ENCODE data around the gene XPOT. TPM values are rescaled to one million over a fixed set of nuclear protein-coding genes. Genes with fewer than 3 reads are reported as not detected.

Gene XPOT
- total and polyA plus RNA-seq, 3 donors from 2014 or later = 43.5 to 47.5 (median 46.8) TPM

GRCh38 chr12:64459394-64459891, 55.3 kb downstream of the XPOT start:
- TF ChIP-seq CTCF (IDR thresholded peaks at IDR 0.05) = no peak
- no peak for TF ChIP-seq POLR2A (IDR thresholded peaks at IDR 0.05)
- Histone ChIP-seq H3K4me3 (no peak overlapping the region), H3K9me3 (no peaks in the 10 kb centered on the region), H3K36me3 (ENCODE audit: low read depth, missing control alignments) (no peaks in the 10 kb centered on the region), H3K4me1 (peaks cover 22% of the 10 kb centered on the region), H3K27ac (peak overlapping the region; percentile 69), H3K27me3 (no peaks in the 10 kb centered on the region)
- WGBS, 2 donors = 9 to 21% methylated on average over 3 of the region's 3 CpGs
- peak; percentile 49 for DNase-seq
- intact Hi-C loops (cut with DNase I; ENCODE audit: low total_unique reads) = no loop called here

- H3K27ac ChIP-seq = peak overlapping the region in 1 of 2 donors; percentile 41
- 44 to 59% methylated on average over 2 of the region's 2 CpGs for WGBS, 2 donors
- H3K4me3 ChIP-seq = no peak overlapping the region
- no peaks in the 10 kb centered on the region for H3K36me3 ChIP-seq (ENCODE audit: low read depth, missing control alignments)
- H3K9me3 ChIP-seq = no peaks in the 10 kb centered on the region
- H3K4me1 ChIP-seq = peaks cover 16% of the 10 kb centered on the region
- intact Hi-C loops (cut with DNase I; ENCODE audit: low total_unique reads) = no loop called here
- DNase-seq = peak; percentile 70
- TF ChIP-seq POLR2A (IDR thresholded peaks at IDR 0.05) (no peak), CTCF (IDR thresholded peaks at IDR 0.05) (no peak)
- no peaks in the 10 kb centered on the region for H3K27me3 ChIP-seq
These were observed 57.6 kb downstream of the XPOT start for GRCh38 chr12:64461634-64462414.

- H3K36me3 ChIP-seq (ENCODE audit: low read depth, missing control alignments) = no peaks in the 10 kb centered on the region
- H3K9me3 ChIP-seq = no peaks in the 10 kb centered on the region
- intact Hi-C loops (cut with DNase I; ENCODE audit: low total_unique reads) = no loop called here
- no peak for DNase-seq
- no peaks in the 10 kb centered on the region for H3K27me3 ChIP-seq
- H3K4me3 ChIP-seq = no peak overlapping the region
- H3K4me1 ChIP-seq = peaks cover 14% of the 10 kb centered on the region
- no peak overlapping the region for H3K27ac ChIP-seq
- TF ChIP-seq POLR2A (IDR thresholded peaks at IDR 0.05) (no peak), CTCF (IDR thresholded peaks at IDR 0.05) (no peak)
These were observed 62.0 kb downstream of the XPOT start for GRCh38 chr12:64466178-64466577.

- intact Hi-C loops (cut with DNase I; ENCODE audit: low total_unique reads) = no loop called here
- peak overlapping the region; percentile 36 to 66 for H3K27ac ChIP-seq
- 45 to 64% methylated on average over 5 of the region's 5 CpGs for WGBS, 2 donors
- peaks cover 14% of the 10 kb centered on the region for H3K4me1 ChIP-seq
- no peaks in the 10 kb centered on the region for H3K9me3 ChIP-seq
- no peaks in the 10 kb centered on the region for H3K27me3 ChIP-seq
- no peak overlapping the region for H3K4me3 ChIP-seq
- TF ChIP-seq CTCF (IDR thresholded peaks at IDR 0.05) (no peak), POLR2A (IDR thresholded peaks at IDR 0.05) (no peak)
- no peaks in the 10 kb centered on the region for H3K36me3 ChIP-seq (ENCODE audit: low read depth, missing control alignments)
- DNase-seq = no peak
These were observed 64.8 kb downstream of the XPOT start for GRCh38 chr12:64468966-64469365.

Data from testis (tissue), 3 donors.